ENCODE results near the gene EID1. TPM values are rescaled to one million over a fixed set of nuclear protein-coding genes. Genes with fewer than 3 reads are reported as not detected.

EID1 gene
- total and polyA plus RNA-seq, 9 of the 15 experiments (the other 6 are each of a cell fraction or from before 2014, with no cell fraction given), result 46.5 to 211 (median 143) TPM

- no peak for TF ChIP-seq CHD7 (IDR thresholded peaks at IDR 0.05; ENCODE audit: low read depth, low read length)
- no peak for TF ChIP-seq ZNF274 (IDR thresholded peaks at IDR 0.05; ENCODE audit: borderline replicate concordance, low read depth, low read length)
- TF ChIP-seq ZBTB43 (CRISPR knock-in tag; IDR thresholded peaks at IDR 0.05), result no peak
- TF ChIP-seq STAT5A (IDR thresholded peaks at IDR 0.05; ENCODE audit: borderline replicate concordance, low read length), result no peak
- no peak for TF ChIP-seq EZH2 (IDR thresholded peaks at IDR 0.05; ENCODE audit: borderline replicate concordance, low read depth, low read length)
- TF ChIP-seq FOXK2 (conservative IDR thresholded peaks at IDR 0.05 in 1 of 2, IDR thresholded peaks at IDR 0.05 in 1 of 2; ENCODE audit: low read depth in 2 of 2), result peak; percentile 80 to 89
- TF ChIP-seq ZNF3 (CRISPR knock-in tag; IDR thresholded peaks at IDR 0.05), result no peak
- TF ChIP-seq ZNF518B (CRISPR knock-in tag; IDR thresholded peaks at IDR 0.05), result no peak
- no peak for TF ChIP-seq ZC3H4 (CRISPR knock-in tag; IDR thresholded peaks at IDR 0.05; ENCODE audit: borderline replicate concordance)
These were observed at the start of gene EID1 (continued) for GRCh38 chr15:48877630-48878595.
